ENCODE data around the gene ELMOD1. TPM values are rescaled to one million over a fixed set of nuclear protein-coding genes. Genes with fewer than 3 reads are reported as not detected.

The ELMOD1 gene
- total RNA-seq, 1 experiment from 2014 or later: not detected

DNA sequence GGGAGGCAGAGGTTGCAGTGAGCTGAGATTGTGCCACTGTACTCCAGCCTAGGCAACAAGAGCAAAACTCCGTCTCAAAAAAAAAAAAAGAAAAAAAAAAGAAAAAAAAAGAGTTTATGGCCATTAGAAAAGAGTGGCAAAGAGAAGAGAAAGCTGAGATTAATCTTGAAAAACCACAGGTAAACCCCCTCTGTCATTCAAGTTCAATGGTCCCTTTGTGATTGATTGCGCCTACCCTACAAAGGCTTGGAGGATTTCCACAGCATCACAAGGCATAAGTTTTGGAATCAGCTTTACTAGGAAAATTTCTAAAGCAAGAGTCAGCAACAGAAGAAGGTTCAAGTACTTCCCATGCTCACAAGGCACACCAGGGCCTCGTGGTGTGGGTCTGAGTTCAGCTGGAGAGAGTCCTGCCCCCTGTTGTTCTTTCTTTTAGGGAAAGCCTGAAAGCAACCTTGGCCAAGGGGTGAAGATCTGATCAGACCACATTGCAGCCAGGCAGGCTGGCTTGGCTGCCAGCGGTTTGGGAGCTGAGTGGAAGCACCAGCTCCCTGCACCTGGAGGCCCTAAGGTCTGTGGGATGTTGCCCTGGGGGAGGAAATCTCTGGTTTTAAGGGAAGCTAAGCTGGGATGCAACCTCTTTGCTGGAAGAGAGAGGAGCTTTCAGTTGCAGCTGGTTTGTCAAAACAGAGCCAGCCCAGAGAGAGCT, 79.1 kb downstream of the ELMOD1 start:
- POLR2A ChIA-PET (ENCODE audit: low non-redundant PET): no interaction called here
- Histone ChIP-seq H3K27me3 (replicated peaks; ENCODE audit: insufficient read depth, low read depth, low read length, poor library complexity) (no peaks in the 10 kb centered on the region), H3K36me3 (ENCODE audit: insufficient read depth, low read length, poor library complexity, severe bottlenecking) (no peaks in the 10 kb centered on the region), H3K27ac (ENCODE audit: low read depth, low read length, poor library complexity, severe bottlenecking) (no peak overlapping the region), H3K9me3 (ENCODE audit: low read depth, low read length, poor library complexity, severe bottlenecking) (no peaks in the 10 kb centered on the region), H3K4me3 (ENCODE audit: low read depth, low read length, poor library complexity, severe bottlenecking) (no peak overlapping the region), H3K4me1 (ENCODE audit: insufficient read depth, low read length, poor library complexity, severe bottlenecking) (peaks cover 3% of the 10 kb centered on the region)
- BruUV-seq (replicated peaks): no TSS peak
- intact Hi-C loops (cut with micrococcal nuclease; ENCODE audit: unreplicated experiment): no loop called here
- TF ChIP-seq EZH2 (IDR thresholded peaks at IDR 0.05; ENCODE audit: borderline replicate concordance, low read depth, low read length, poor library complexity, severe bottlenecking): no peak
- TF ChIP-seq, protein P1, sequence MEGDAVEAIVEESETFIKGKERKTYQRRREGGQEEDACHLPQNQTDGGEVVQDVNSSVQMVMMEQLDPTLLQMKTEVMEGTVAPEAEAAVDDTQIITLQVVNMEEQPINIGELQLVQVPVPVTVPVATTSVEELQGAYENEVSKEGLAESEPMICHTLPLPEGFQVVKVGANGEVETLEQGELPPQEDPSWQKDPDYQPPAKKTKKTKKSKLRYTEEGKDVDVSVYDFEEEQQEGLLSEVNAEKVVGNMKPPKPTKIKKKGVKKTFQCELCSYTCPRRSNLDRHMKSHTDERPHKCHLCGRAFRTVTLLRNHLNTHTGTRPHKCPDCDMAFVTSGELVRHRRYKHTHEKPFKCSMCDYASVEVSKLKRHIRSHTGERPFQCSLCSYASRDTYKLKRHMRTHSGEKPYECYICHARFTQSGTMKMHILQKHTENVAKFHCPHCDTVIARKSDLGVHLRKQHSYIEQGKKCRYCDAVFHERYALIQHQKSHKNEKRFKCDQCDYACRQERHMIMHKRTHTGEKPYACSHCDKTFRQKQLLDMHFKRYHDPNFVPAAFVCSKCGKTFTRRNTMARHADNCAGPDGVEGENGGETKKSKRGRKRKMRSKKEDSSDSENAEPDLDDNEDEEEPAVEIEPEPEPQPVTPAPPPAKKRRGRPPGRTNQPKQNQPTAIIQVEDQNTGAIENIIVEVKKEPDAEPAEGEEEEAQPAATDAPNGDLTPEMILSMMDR (conservative IDR thresholded peaks at IDR 0.05; ENCODE audit: low read depth, low read length): no peak
- CTCF ChIA-PET: no interaction called here
- no peak for DNase-seq (ENCODE audit: low spot score)

DNA sequence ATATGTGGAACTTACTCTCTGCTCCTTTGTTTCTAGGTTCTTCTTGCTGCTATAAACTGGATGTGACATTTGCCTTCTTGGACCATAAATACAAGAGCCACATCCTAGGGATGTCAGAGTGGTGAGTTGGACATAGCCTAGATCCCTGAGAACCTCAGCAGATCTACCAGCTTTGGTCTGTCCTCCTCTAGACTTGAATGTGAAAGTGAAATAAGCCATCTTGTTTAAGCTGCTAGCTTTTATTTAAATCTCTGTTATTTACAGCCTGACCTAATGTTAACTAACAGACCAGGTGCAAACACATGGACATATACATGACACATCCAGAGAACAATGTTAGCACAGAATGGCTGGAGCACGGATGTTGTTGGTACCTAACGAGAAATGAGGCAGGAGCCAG, 85.0 kb downstream of the ELMOD1 start:
- H3K27me3 ChIP-seq (replicated peaks; ENCODE audit: insufficient read depth, low read depth, low read length, poor library complexity): peaks cover 2% of the 10 kb centered on the region
- POLR2A ChIA-PET (ENCODE audit: low non-redundant PET): interaction anchor here (0.5 kb wide), 1 partner anchor 18 kb away, joined by 3 read pairs; no protein-coding TSS in a partner anchor
- H3K4me1 ChIP-seq (ENCODE audit: insufficient read depth, low read length, poor library complexity, severe bottlenecking): no peaks in the 10 kb centered on the region
- CTCF ChIA-PET: no interaction called here
- intact Hi-C loops (cut with micrococcal nuclease; ENCODE audit: unreplicated experiment): no loop called here
- no peak overlapping the region for H3K27ac ChIP-seq (ENCODE audit: low read depth, low read length, poor library complexity, severe bottlenecking)
- H3K36me3 ChIP-seq (ENCODE audit: insufficient read depth, low read length, poor library complexity, severe bottlenecking): no peaks in the 10 kb centered on the region
- no TSS peak for BruUV-seq (replicated peaks)
- no peaks in the 10 kb centered on the region for H3K9me3 ChIP-seq (ENCODE audit: low read depth, low read length, poor library complexity, severe bottlenecking)
- H3K4me3 ChIP-seq (ENCODE audit: low read depth, low read length, poor library complexity, severe bottlenecking): no peak overlapping the region
- no peak for DNase-seq (ENCODE audit: low spot score)
- no peak for TF ChIP-seq EZH2 (IDR thresholded peaks at IDR 0.05; ENCODE audit: borderline replicate concordance, low read depth, low read length, poor library complexity, severe bottlenecking)
- TF ChIP-seq, protein P1 (conservative IDR thresholded peaks at IDR 0.05; ENCODE audit: low read depth, low read length): no peak

DNA sequence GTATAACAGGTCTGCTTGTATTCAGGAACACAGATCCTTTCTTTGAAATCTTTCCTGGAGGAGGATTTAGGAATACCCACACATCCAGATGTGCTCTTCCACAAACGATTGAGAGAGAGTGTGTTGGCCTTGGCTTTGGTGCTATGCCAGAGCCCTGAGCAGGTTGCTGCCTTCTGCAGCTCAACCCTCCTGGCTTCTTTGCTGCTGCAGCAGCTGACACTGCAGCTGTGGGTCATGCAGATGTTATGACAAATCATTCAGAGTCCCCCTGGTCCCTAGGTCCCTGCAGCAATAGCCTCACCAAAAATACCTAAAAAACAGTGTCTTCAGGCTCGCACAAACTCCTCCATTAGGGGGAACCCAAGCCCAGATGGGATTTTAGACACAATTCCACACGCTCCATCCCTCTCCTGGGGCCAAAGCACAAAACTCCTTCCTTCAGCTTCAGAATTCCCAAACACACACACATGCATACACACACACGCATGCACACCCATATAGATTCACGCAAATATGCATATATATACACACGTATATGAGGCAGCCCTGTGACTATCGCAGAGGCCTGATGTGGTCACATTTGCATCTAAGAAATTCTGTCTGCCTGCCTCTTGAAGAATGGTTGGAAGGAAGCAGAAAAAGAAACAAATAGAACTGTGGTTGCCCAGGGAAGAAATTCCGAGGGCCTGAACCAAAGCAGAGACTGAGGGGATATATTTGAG, 85.5 kb downstream of the ELMOD1 start:
- H3K27ac ChIP-seq (ENCODE audit: low read depth, low read length, poor library complexity, severe bottlenecking): no peak overlapping the region
- BruUV-seq (replicated peaks): no TSS peak
- H3K4me1 ChIP-seq (ENCODE audit: insufficient read depth, low read length, poor library complexity, severe bottlenecking): no peaks in the 10 kb centered on the region
- no peaks in the 10 kb centered on the region for H3K9me3 ChIP-seq (ENCODE audit: low read depth, low read length, poor library complexity, severe bottlenecking)
- H3K36me3 ChIP-seq (ENCODE audit: insufficient read depth, low read length, poor library complexity, severe bottlenecking): no peaks in the 10 kb centered on the region
- CTCF ChIA-PET: no interaction called here
- no peak for DNase-seq (ENCODE audit: low spot score)
- POLR2A ChIA-PET (ENCODE audit: low non-redundant PET): no interaction called here
- H3K4me3 ChIP-seq (ENCODE audit: low read depth, low read length, poor library complexity, severe bottlenecking): no peak overlapping the region
- H3K27me3 ChIP-seq (replicated peaks; ENCODE audit: insufficient read depth, low read depth, low read length, poor library complexity): peaks cover 2% of the 10 kb centered on the region
- intact Hi-C loops (cut with micrococcal nuclease; ENCODE audit: unreplicated experiment): no loop called here
- TF ChIP-seq EZH2 (IDR thresholded peaks at IDR 0.05; ENCODE audit: borderline replicate concordance, low read depth, low read length, poor library complexity, severe bottlenecking): no peak
- TF ChIP-seq, protein P1 (conservative IDR thresholded peaks at IDR 0.05; ENCODE audit: low read depth, low read length): no peak
